ENCODE data around the gene MCM3.

The MCM3 gene

GRCh38 chr6:52303178-52303577 is 18.6 kb upstream of the MCM3 start:
- no peak for DNase-seq

- DNase-seq: no peak
These were observed 16.8 kb upstream of the MCM3 start for GRCh38 chr6:52301326-52301725.

GRCh38 chr6:52300489-52300931 is 16.0 kb upstream of the MCM3 start:
- DNase-seq: no peak

GRCh38 chr6:52299653-52300052 is 15.1 kb upstream of the MCM3 start:
- DNase-seq: no peak

- no peak for DNase-seq
These were observed 12.9 kb upstream of the MCM3 start for GRCh38 chr6:52297433-52297832.

GRCh38 chr6:52293067-52293466 is 8.5 kb upstream of the MCM3 start:
- no peak for DNase-seq

GRCh38 chr6:52288841-52289240 is 4.3 kb upstream of the MCM3 start:
- DNase-seq: no peak

GRCh38 chr6:52288216-52288615 is 3.7 kb upstream of the MCM3 start:
- no peak for DNase-seq

- peak in 41 of 58 donors; percentile 3 to 74 (median 32) for DNase-seq
These were observed 2.4 kb upstream of the MCM3 start for GRCh38 chr6:52286798-52287432.

GRCh38 chr6:52285177-52286068 is 881 bp upstream of the MCM3 start:
- peak in 1 of 58 donors; percentile 53 for DNase-seq

GRCh38 chr6:52284131-52284459 is 447 bp downstream of the MCM3 start:
- DNase-seq: peak in 2 of 58 donors; percentile 31 to 44

- DNase-seq: no peak
These were observed 1.4 kb downstream of the MCM3 start for GRCh38 chr6:52283111-52283510.

GRCh38 chr6:52276130-52276529 is 8.4 kb downstream of the MCM3 start:
- no peak for DNase-seq

GRCh38 chr6:52271852-52272460 is 12.6 kb downstream of the MCM3 start:
- no peak for DNase-seq

- peak in 53 of 58 donors; percentile 2 to 72 (median 37) for DNase-seq
These were observed 20.6 kb downstream of the MCM3 start for GRCh38 chr6:52263709-52264540.

GRCh38 chr6:52262620-52263344 is 21.8 kb downstream of the MCM3 start:
- no peak for DNase-seq

GRCh38 chr6:52261229-52261628 is 23.3 kb downstream of the MCM3 start:
- DNase-seq: no peak

GRCh38 chr6:52260634-52261033 is 23.9 kb downstream of the MCM3 start:
- no peak for DNase-seq

- DNase-seq: no peak
These were observed 29.1 kb downstream of the MCM3 start for GRCh38 chr6:52255434-52255833.

- no peak for DNase-seq
These were observed 29.7 kb downstream of the MCM3 start for GRCh38 chr6:52254731-52255378.
